SK-N-SH (cell line): ENCODE measurements around the gene GPT2. TPM values are rescaled to one million over a fixed set of nuclear protein-coding genes. Genes with fewer than 3 reads are reported as not detected.
A peak's percentile ranks its signal among the peaks of the same experiment; 100 is the strongest.

Source experiments
- CTCF ChIA-PET: fragments of 300-600, 350-600 bp; formaldehyde crosslinking; extraction: SDS; loops from one replicate; lab custom pipeline; 2021; lab: Yijun Ruan, JAX
- POLR2A ChIA-PET: fragments of 350-600 bp; sonication (Branson Sonifier 250); formaldehyde crosslinking; extraction: SDS; loops from one replicate; lab custom pipeline; 2020; ENCODE audit warnings: antibody characterized with exemption, inconsistent platforms; lab: Yijun Ruan, JAX
- DNase-seq: peaks from one replicate; pipeline ENCODE4 v3.0.0; 2012
- H2AFZ ChIP-seq: fragments of 200-600 bp; sonication (generic); 2 replicates; pipeline ENCODE4 v1.8.1; 2016; ENCODE audit warnings: antibody characterized with exemption, mild to moderate bottlenecking, low read depth
- H3F3A ChIP-seq: fragments of 200-600 bp; sonication (generic); replicated peaks from 2 replicates; pipeline ENCODE3; 2016; ENCODE audit warnings: antibody characterized with exemption, mild to moderate bottlenecking; ENCODE audit not compliant: insufficient read depth
- H3K27ac ChIP-seq, 2 experiments: fragments of 200-500 bp in 1 of 2; fragments of 200-600 bp in 1 of 2; sonication (Bioruptor generic) in 1 of 2; sonication (generic), shearing (Covaris generic) in 1 of 2; 2 replicates each; pipeline versions ENCODE4 v1.5.1 to v1.6.1; 2014 to 2016; ENCODE audit warnings: low read depth in 2 of 2, inconsistent platforms in 1 of 2, low read length in 1 of 2, mild to moderate bottlenecking in 1 of 2, mixed read lengths in 1 of 2
- H3K27me3 ChIP-seq: fragments of 200-600 bp; sonication (generic), shearing (Covaris generic); 2 replicates; pipeline ENCODE4 v1.6.1; 2016; ENCODE audit warnings: mixed run types; ENCODE audit not compliant: insufficient read depth
- H3K36me3 ChIP-seq, 2 experiments: fragments of 200-500 bp in 1 of 2; fragments of 200-600 bp in 1 of 2; sonication (Bioruptor generic) in 1 of 2; sonication (generic) in 1 of 2; replicated peaks in 1 of 2; 2 replicates each; pipeline versions ENCODE3 to v1.5.1; 2014 to 2016; ENCODE audit warnings: low read length in 1 of 2, mild to moderate bottlenecking in 1 of 2; ENCODE audit not compliant: insufficient read depth in 2 of 2, control insufficient read depth in 1 of 2
- H3K4me1 ChIP-seq, 2 experiments: fragments of 200-500 bp in 1 of 2; fragments of 200-600 bp in 1 of 2; sonication (Bioruptor generic) in 1 of 2; sonication (generic), shearing (Covaris generic) in 1 of 2; 2 replicates each; pipeline versions ENCODE4 v1.5.1 to v1.6.1; 2014 to 2016; ENCODE audit warnings: low read depth in 1 of 2, low read length in 1 of 2, mixed run types in 1 of 2; ENCODE audit not compliant: insufficient read depth in 2 of 2, control insufficient read depth in 1 of 2
- H3K4me2 ChIP-seq: fragments of 200-600 bp; sonication (generic), shearing (Covaris generic); 2 replicates; pipeline ENCODE4 v1.6.1; 2017; ENCODE audit warnings: mixed run types
- H3K4me3 ChIP-seq, 2 experiments: fragments of 200-500 bp in 1 of 2; fragments of 200-600 bp in 1 of 2; sonication (Bioruptor generic) in 1 of 2; sonication (generic), shearing (Covaris generic) in 1 of 2; 2 replicates each; pipeline versions ENCODE4 v1.5.1 to v1.8.1; 2014 to 2016; ENCODE audit warnings: low read depth in 2 of 2, inconsistent platforms in 1 of 2, low read length in 1 of 2, mild to moderate bottlenecking in 1 of 2, mixed read lengths in 1 of 2, moderate library complexity in 1 of 2
- H3K79me2 ChIP-seq: fragments of 200-600 bp; sonication (generic); 2 replicates; pipeline ENCODE4 v1.8.1; 2017; ENCODE audit warnings: mild to moderate bottlenecking; ENCODE audit not compliant: insufficient read depth
- H3K9ac ChIP-seq: fragments of 200-600 bp; sonication (generic); 2 replicates; pipeline ENCODE4 v1.6.1; 2017; ENCODE audit warnings: mixed run types
- H3K9me2 ChIP-seq: fragments of 200-600 bp; sonication (generic); 2 replicates; pipeline ENCODE4 v1.6.1; 2017; ENCODE audit warnings: mixed run types
- H3K9me3 ChIP-seq: fragments of 200-600 bp; sonication (generic); 2 replicates; pipeline ENCODE4 v1.6.1; 2017; ENCODE audit warnings: mixed run types, mild to moderate bottlenecking, moderate library complexity
- H4K20me1 ChIP-seq: fragments of 200-600 bp; sonication (generic); 2 replicates; pipeline ENCODE4 v1.6.1; 2017; ENCODE audit warnings: mild to moderate bottlenecking, mixed run types; ENCODE audit not compliant: insufficient read depth
- CHD2 ChIP-seq: fragments of 150-350 bp; IDR thresholded peaks from 2 replicates; pipeline ENCODE4 v1.6.1; 2018; ENCODE audit warnings: low read length; ENCODE audit not compliant: partially characterized antibody
- CTCF ChIP-seq: fragments of 200-600 bp; sonication (generic); IDR thresholded peaks from 2 replicates; pipeline ENCODE4 v1.6.1; 2017; ENCODE audit warnings: antibody characterized with exemption, mild to moderate bottlenecking, moderate library complexity
- ELF1 ChIP-seq: IDR thresholded peaks from 2 replicates; pipeline ENCODE4 v1.4.0; 2012
- EP300 ChIP-seq, 2 experiments: IDR thresholded peaks; 2 replicates each; pipeline versions ENCODE4 v1.4.0 to v1.6.1; 2012; ENCODE audit warnings: borderline replicate concordance in 1 of 2, low read depth in 1 of 2, low read length in 1 of 2
- EZH2phosphoT487 ChIP-seq: fragments of 200-600 bp; sonication (generic); IDR thresholded peaks from 2 replicates; pipeline ENCODE4 v1.6.1; 2017; ENCODE audit warnings: low read depth, mixed run types, mild to moderate bottlenecking, antibody characterized with exemption, moderate library complexity, borderline replicate concordance
- FOXM1 ChIP-seq: IDR thresholded peaks from 2 replicates; pipeline ENCODE4 v1.4.0; 2012; ENCODE audit warnings: low read depth, mild to moderate bottlenecking
- NFIC ChIP-seq: IDR thresholded peaks from 2 replicates; pipeline ENCODE4 v1.4.0; 2012; ENCODE audit warnings: borderline replicate concordance
- NRF1 ChIP-seq: IDR thresholded peaks from 2 replicates; pipeline ENCODE4 v1.6.1; 2012; ENCODE audit warnings: low read depth, mild to moderate bottlenecking, low read length
- RCOR1 ChIP-seq: fragments of 150-350 bp; IDR thresholded peaks from 2 replicates; pipeline ENCODE4 v1.6.1; 2017; ENCODE audit warnings: antibody characterized with exemption, low read length
- REST ChIP-seq: IDR thresholded peaks from 2 replicates; pipeline ENCODE4 v1.6.1; 2012; ENCODE audit warnings: mild to moderate bottlenecking, low read depth, low read length, moderate library complexity
- RXRA ChIP-seq: IDR thresholded peaks from 2 replicates; pipeline ENCODE4 v1.4.0; 2012; ENCODE audit warnings: low read depth, mild to moderate bottlenecking, borderline replicate concordance
- SIN3A ChIP-seq: IDR thresholded peaks from 2 replicates; pipeline ENCODE4 v1.6.1; 2012; ENCODE audit warnings: low read depth, mild to moderate bottlenecking, low read length, moderate library complexity, borderline replicate concordance
- TCF12 ChIP-seq: IDR thresholded peaks from 2 replicates; pipeline ENCODE4 v1.4.0; 2012
- TEAD4 ChIP-seq: IDR thresholded peaks from 2 replicates; pipeline ENCODE4 v1.4.0; 2012; ENCODE audit warnings: mild to moderate bottlenecking, borderline replicate concordance; ENCODE audit not compliant: insufficient read depth
- USF2 ChIP-seq: fragments of 150-350 bp; IDR thresholded peaks from 2 replicates; pipeline ENCODE4 v1.6.1; 2017; ENCODE audit warnings: antibody characterized with exemption, low read length, low read depth, borderline replicate concordance
- WGBS: methylation state at CpG from one replicate; pipeline ENCODE4 v1.1.6; 2017; ENCODE audit warnings: low lambda C conversion rate; 5-methylcytosine and 5-hydroxymethylcytosine counted together
- polyA plus RNA-seq, 3 experiments: library from polyadenylated mRNA; depleted of rRNA; stranded (reverse); fragments of >200 nt; gene quantifications; 2 replicates each; pipeline ENCODE4 v1.2.3, GENCODE V29; 2012

Gene GPT2
- polyA plus RNA-seq, 1 of the 3 experiments (the other 2 are of a cell fraction): 19.9 TPM

GRCh38 chr16:46884513-46885293 is 541 bp downstream of the GPT2 start:
- CTCF ChIA-PET: interaction anchor here (0.9 to 6.2 kb wide), 9 partner anchors 8 to 128 kb away, joined by 3 to 35 read pairs (median 4); no protein-coding TSS in a partner anchor
- H3K4me3 ChIP-seq: peak overlapping the region; percentile 84 to 88
- no peaks in the 10 kb centered on the region for H3F3A ChIP-seq
- H3K9ac ChIP-seq: peak overlapping the region; percentile 73
- WGBS: 4% methylated on average over 22 of the region's 72 CpGs
- H3K9me3 ChIP-seq: no peaks in the 10 kb centered on the region
- TF ChIP-seq CHD2: peak; percentile 2
- TF ChIP-seq NRF1: no peak
- TF ChIP-seq, all 33 proteins: peak for 1
- Histone ChIP-seq H3K27me3 (no peaks in the 10 kb centered on the region), H3K27ac (peak overlapping the region in 1 of 2 experiments; percentile 72; a peak in 3 of 4 replicates), H3K36me3 (peaks cover 0 to 3% of the 10 kb centered on the region in 2 experiments), H2AFZ (peak overlapping the region; percentile 83; the same call in 1 of the 2 replicates), H3K9me2 (no peaks in the 10 kb centered on the region), H3K79me2 (peaks cover 42% of the 10 kb centered on the region), H3K4me2 (peak overlapping the region; percentile 94), H4K20me1 (no peaks in the 10 kb centered on the region), H3K4me1 (peaks cover 11 to 29% of the 10 kb centered on the region in 2 experiments; a peak in 2 of 4 replicates)
- POLR2A ChIA-PET: interaction anchor here (0.7 to 1.2 kb wide), 4 partner anchors 11 to 54 kb away, joined by 3 to 6 read pairs (median 4); partner anchors contain the start of gene C16orf87
- DNase-seq: peak; percentile 63

GRCh38 chr16:46885960-46886763 is 2.0 kb downstream of the GPT2 start:
- Histone ChIP-seq H3K4me3 (peak overlapping the region in 1 of 2 experiments; percentile 84), H3K9ac (no peak overlapping the region; the same call in 1 of the 2 replicates), H3K27ac (no peak overlapping the region; a peak in 1 of 4 replicates), H3K4me1 (peaks cover 11 to 36% of the 10 kb centered on the region in 2 experiments; a peak in 2 of 4 replicates), H3K79me2 (peaks cover 55% of the 10 kb centered on the region), H3K9me2 (no peaks in the 10 kb centered on the region), H3K27me3 (no peaks in the 10 kb centered on the region), H3K36me3 (peaks cover 0 to 3% of the 10 kb centered on the region in 2 experiments), H3K9me3 (no peaks in the 10 kb centered on the region), H2AFZ (no peak overlapping the region), H3K4me2 (peak overlapping the region; percentile 94), H3F3A (no peaks in the 10 kb centered on the region), H4K20me1 (no peaks in the 10 kb centered on the region)
- peak; percentile 41 for DNase-seq
- WGBS: 69% methylated on average over 12 of the region's 12 CpGs
- ChIA-PET CTCF (interaction anchor here (1.0 to 6.2 kb wide), 6 partner anchors 23 to 213 kb away, joined by 3 to 35 read pairs (median 5); no protein-coding TSS in a partner anchor), POLR2A (interaction anchor here (0.6 to 1.0 kb wide), 3 partner anchors 10 to 239 kb away, joined by 3 read pairs; no protein-coding TSS in a partner anchor)
- TF ChIP-seq RCOR1 (no peak), EZH2phosphoT487 (no peak), ELF1 (no peak), RXRA (no peak), TCF12 (no peak), SIN3A (no peak), FOXM1 (no peak), REST (no peak), NFIC (no peak), CTCF (no peak), TEAD4 (no peak), USF2 (no peak), EP300 (IDR thresholded peaks at IDR 0.05; ENCODE audit: borderline replicate concordance in 1 of 2, low read depth in 1 of 2, low read length in 1 of 2) (no peak)
